HFFc6 (cell line): Measurements from ENCODE around the gene SLC26A11. TPM values are rescaled to one million over a fixed set of nuclear protein-coding genes. Genes with fewer than 3 reads are reported as not detected.

Experiments
- DNase-seq: peaks from one replicate; pipeline ENCODE4 v3.0.0-alpha.2; 2018
- H3K27ac Mint-ChIP-seq: 2 replicates; pipeline ENCODE4 v1.8.0; 2020; ENCODE audit warnings: mild to moderate bottlenecking, mixed read lengths
- H3K27me3 Mint-ChIP-seq: 2 replicates; pipeline ENCODE4 v1.8.0; 2021; ENCODE audit warnings: mild to moderate bottlenecking, moderate library complexity, mixed read lengths; ENCODE audit not compliant: insufficient read depth
- H3K36me3 Mint-ChIP-seq: 2 replicates; pipeline ENCODE4 v1.8.0; 2021; ENCODE audit warnings: low read depth, mixed read lengths
- H3K4me1 Mint-ChIP-seq: 2 replicates; pipeline ENCODE4 v1.8.0; 2020; ENCODE audit warnings: low read depth, mixed read lengths
- H3K4me3 Mint-ChIP-seq: 2 replicates; pipeline ENCODE4 v1.8.0; 2020; ENCODE audit warnings: mild to moderate bottlenecking, moderate library complexity, mixed read lengths
- H3K9me3 Mint-ChIP-seq: 2 replicates; pipeline ENCODE4 v1.8.0; 2020; ENCODE audit warnings: mild to moderate bottlenecking, mixed read lengths
- CTCF ChIP-seq: fragments of 200-600 bp; sonication (generic); IDR thresholded peaks from 2 replicates; pipeline ENCODE4 v1.5.0; 2021; ENCODE audit warnings: antibody characterized with exemption, mild to moderate bottlenecking
- total RNA-seq, 6 experiments: library from RNA; stranded (reverse); fragmentation: NEBNext Ultra II Directional; extraction: Animal tissue kit (Norgen Biotek cat#: 25700); gene quantifications; 2 replicates in 1 of 6; 3 replicates in 5 of 6; pipeline ENCODE4 v1.2.3, GENCODE V29; 2021

SLC26A11 gene
- total RNA-seq, 6 experiments from 2014 or later, result 11.4 to 13.6 (median 12.5) TPM

- no peak for DNase-seq
- Mint-ChIP-seq H3K9me3 (no peaks in the 10 kb centered on the region), H3K27ac (no peak overlapping the region), H3K36me3 (peaks cover 23% of the 10 kb centered on the region), H3K4me1 (no peaks in the 10 kb centered on the region), H3K4me3 (no peak overlapping the region), H3K27me3 (peaks cover 2% of the 10 kb centered on the region)
- TF ChIP-seq CTCF, result no peak
These were observed 69.4 kb downstream of the SLC26A11 start for GRCh38 chr17:80289616-80290015.

- TF ChIP-seq CTCF, result no peak
- Mint-ChIP-seq H3K36me3 (peaks cover 23% of the 10 kb centered on the region), H3K4me3 (no peak overlapping the region), H3K9me3 (no peaks in the 10 kb centered on the region), H3K4me1 (no peaks in the 10 kb centered on the region), H3K27me3 (peaks cover 2% of the 10 kb centered on the region; the same call in 1 of the 2 replicates), H3K27ac (no peak overlapping the region)
- no peak for DNase-seq
These were observed 69.9 kb downstream of the SLC26A11 start for GRCh38 chr17:80290156-80290555.

GRCh38 chr17:80291260-80291659 lies 71.0 kb downstream of the SLC26A11 start:
- H3K36me3 Mint-ChIP-seq, result peaks cover 23% of the 10 kb centered on the region
- DNase-seq, result no peak
- H3K4me3 Mint-ChIP-seq, result no peak overlapping the region
- H3K27me3 Mint-ChIP-seq, result peaks cover 2% of the 10 kb centered on the region; the same call in 1 of the 2 replicates
- H3K9me3 Mint-ChIP-seq, result no peaks in the 10 kb centered on the region
- TF ChIP-seq CTCF, result no peak
- H3K4me1 Mint-ChIP-seq, result no peaks in the 10 kb centered on the region
- H3K27ac Mint-ChIP-seq, result no peak overlapping the region

GRCh38 chr17:80291691-80292487 lies 71.7 kb downstream of the SLC26A11 start:
- H3K27me3 Mint-ChIP-seq, result peaks cover 2% of the 10 kb centered on the region; the same call in 1 of the 2 replicates
- no peak overlapping the region for H3K27ac Mint-ChIP-seq
- no peak for TF ChIP-seq CTCF
- no peak overlapping the region for H3K4me3 Mint-ChIP-seq
- H3K4me1 Mint-ChIP-seq, result no peaks in the 10 kb centered on the region
- no peak for DNase-seq
- H3K36me3 Mint-ChIP-seq, result peaks cover 23% of the 10 kb centered on the region
- no peaks in the 10 kb centered on the region for H3K9me3 Mint-ChIP-seq

- no peak for DNase-seq
- no peak overlapping the region for H3K4me3 Mint-ChIP-seq
- H3K27me3 Mint-ChIP-seq, result peaks cover 2% of the 10 kb centered on the region; the same call in 1 of the 2 replicates
- H3K4me1 Mint-ChIP-seq, result no peaks in the 10 kb centered on the region
- 0 out of 2 replicates have a peak overlapping the region, but pooled peaks have one; percentile 45 for H3K27ac Mint-ChIP-seq
- peak; percentile 28; the same call in 1 of the 2 replicates for TF ChIP-seq CTCF
- no peaks in the 10 kb centered on the region for H3K9me3 Mint-ChIP-seq
- peaks cover 18% of the 10 kb centered on the region for H3K36me3 Mint-ChIP-seq
These were observed 72.3 kb downstream of the SLC26A11 start for GRCh38 chr17:80292521-80292971.
